Astrocyte (in vitro differentiated cells and primary cell): ENCODE data around the gene FHAD1. TPM values are rescaled to one million over a fixed set of nuclear protein-coding genes. Genes with fewer than 3 reads are reported as not detected.

Experiments
- DNase-seq: peaks from one replicate; pipeline ENCODE4 v3.0.0-alpha.2; 2010; ENCODE audit warnings: low read depth
- FAIRE-seq: peaks from 2 replicates; lab custom pipeline; 2011; peaks lifted over from hg19 to GRCh38; lab: Jason Lieb, UNC
- H2AFZ ChIP-seq: 2 replicates; pipeline ENCODE4 v1.6.0; 2012; ENCODE audit warnings: low read depth, low read length, inconsistent platforms
- H3K27ac ChIP-seq: 2 replicates; pipeline ENCODE4 v1.5.1; 2011; ENCODE audit warnings: low read depth, low read length, inconsistent platforms
- H3K27me3 ChIP-seq: 2 replicates; pipeline ENCODE4 v1.6.0; 2011; ENCODE audit warnings: low read length, inconsistent platforms; ENCODE audit not compliant: insufficient read depth
- H3K36me3 ChIP-seq: 2 replicates; pipeline ENCODE4 v1.5.1; 2011; ENCODE audit warnings: low read length, inconsistent platforms; ENCODE audit not compliant: insufficient read depth
- H3K4me1 ChIP-seq: 2 replicates; pipeline ENCODE4 v1.5.1; 2011; ENCODE audit warnings: low read length, inconsistent platforms; ENCODE audit not compliant: insufficient read depth
- H3K4me2 ChIP-seq: 2 replicates; pipeline ENCODE4 v1.6.0; 2012; ENCODE audit warnings: low read length, inconsistent platforms
- H3K4me3 ChIP-seq: 2 replicates; pipeline ENCODE4 v1.5.1; 2011; ENCODE audit warnings: low read depth, mild to moderate bottlenecking, low read length, inconsistent platforms; ENCODE audit not compliant: insufficient read depth
- H3K79me2 ChIP-seq: 2 replicates; pipeline ENCODE4 v1.6.0; 2012; ENCODE audit warnings: mild to moderate bottlenecking, low read length, inconsistent platforms; ENCODE audit not compliant: insufficient read depth
- H3K9ac ChIP-seq: 2 replicates; pipeline ENCODE4 v1.6.0; 2012; ENCODE audit warnings: mild to moderate bottlenecking, low read length, inconsistent platforms
- H3K9me3 ChIP-seq: 2 replicates; pipeline ENCODE4 v1.5.1; 2012; ENCODE audit warnings: low read depth, mild to moderate bottlenecking, low read length, inconsistent platforms; ENCODE audit not compliant: insufficient read depth
- H4K20me1 ChIP-seq: 2 replicates; pipeline ENCODE4 v1.6.0; 2012; ENCODE audit warnings: low read length, inconsistent platforms; ENCODE audit not compliant: insufficient read depth
- H3K27ac Mint-ChIP-seq: one replicate; pipeline ENCODE4 v1.8.0; 2021; ENCODE audit warnings: mild to moderate bottlenecking, mixed read lengths; ENCODE audit not compliant: unreplicated experiment
- H3K27me3 Mint-ChIP-seq: one replicate; pipeline ENCODE4 v1.8.0; 2021; ENCODE audit warnings: low read depth, mixed read lengths; ENCODE audit not compliant: unreplicated experiment
- H3K36me3 Mint-ChIP-seq: one replicate; pipeline ENCODE4 v1.8.0; 2021; ENCODE audit warnings: low read depth, mixed read lengths; ENCODE audit not compliant: unreplicated experiment
- H3K4me1 Mint-ChIP-seq: one replicate; pipeline ENCODE4 v1.8.0; 2021; ENCODE audit warnings: low read depth, mixed read lengths; ENCODE audit not compliant: unreplicated experiment
- H3K4me3 Mint-ChIP-seq: one replicate; pipeline ENCODE4 v1.8.0; 2021; ENCODE audit warnings: mild to moderate bottlenecking, moderate library complexity, mixed read lengths; ENCODE audit not compliant: unreplicated experiment
- H3K9me3 Mint-ChIP-seq: one replicate; pipeline ENCODE4 v1.8.0; 2021; ENCODE audit warnings: mild to moderate bottlenecking, mixed read lengths; ENCODE audit not compliant: unreplicated experiment
- CTCF ChIP-seq: IDR thresholded peaks from 2 replicates; pipeline ENCODE4 v1.5.1; 2011; ENCODE audit warnings: low read depth, mild to moderate bottlenecking, inconsistent platforms, low read length, moderate library complexity; ENCODE audit not compliant: insufficient read depth
- EZH2 ChIP-seq: IDR thresholded peaks from 2 replicates; pipeline ENCODE4 v1.6.1; 2012; ENCODE audit warnings: mild to moderate bottlenecking, low read length, inconsistent platforms; ENCODE audit not compliant: insufficient read depth
- total RNA-seq: library from RNA; stranded (reverse); gene quantifications from 2 replicates; pipeline ENCODE4 v1.2.1, GENCODE V29; 2021

FHAD1 gene
- total RNA-seq, 1 donor from 2014 or later: 0.25 TPM

- no peaks in the 10 kb centered on the region for H3K36me3 ChIP-seq
- Mint-ChIP-seq H3K9me3 (no peaks in the 10 kb centered on the region), H3K4me3 (peak overlapping the region; percentile 27), H3K27me3 (no peaks in the 10 kb centered on the region), H3K36me3 (peaks cover 3% of the 10 kb centered on the region), H3K27ac (no peak overlapping the region), H3K4me1 (peaks cover 18% of the 10 kb centered on the region)
- no peak overlapping the region for H3K27ac ChIP-seq
- no peak overlapping the region for H3K9ac ChIP-seq
- peaks cover 6% of the 10 kb centered on the region for H3K4me1 ChIP-seq
- H2AFZ ChIP-seq: peak overlapping the region; percentile 18
- H3K27me3 ChIP-seq: peaks cover 14% of the 10 kb centered on the region
- peaks cover 39% of the 10 kb centered on the region for H4K20me1 ChIP-seq
- no peak overlapping the region for H3K4me3 ChIP-seq
- TF ChIP-seq CTCF (no peak), EZH2 (no peak)
- no peak for FAIRE-seq
- no peak for DNase-seq
- no peaks in the 10 kb centered on the region for H3K9me3 ChIP-seq
- H3K4me2 ChIP-seq: peak overlapping the region; percentile 63
- H3K79me2 ChIP-seq: no peaks in the 10 kb centered on the region
Measured at GRCh38 chr1:15207031-15207828, 39.8 kb upstream of the FHAD1 start.

- Histone ChIP-seq H3K79me2 (no peaks in the 10 kb centered on the region), H3K4me2 (peak overlapping the region; percentile 63), H3K4me1 (peaks cover 6% of the 10 kb centered on the region), H3K27me3 (peaks cover 14% of the 10 kb centered on the region), H3K36me3 (no peaks in the 10 kb centered on the region), H3K9me3 (no peaks in the 10 kb centered on the region), H3K9ac (no peak overlapping the region), H2AFZ (no peak overlapping the region), H3K4me3 (no peak overlapping the region), H3K27ac (no peak overlapping the region), H4K20me1 (peaks cover 32% of the 10 kb centered on the region)
- FAIRE-seq (no peak), DNase-seq (no peak)
- Mint-ChIP-seq H3K4me1 (peaks cover 24% of the 10 kb centered on the region), H3K4me3 (no peak overlapping the region), H3K36me3 (peaks cover 3% of the 10 kb centered on the region), H3K27me3 (no peaks in the 10 kb centered on the region), H3K9me3 (no peaks in the 10 kb centered on the region), H3K27ac (no peak overlapping the region)
- TF ChIP-seq EZH2: no peak
- no peak for TF ChIP-seq CTCF
Measured at GRCh38 chr1:15207829-15208429, 39.1 kb upstream of the FHAD1 start.
